ENCODE results near the gene PGBD1. TPM values are rescaled to one million over a fixed set of nuclear protein-coding genes. Genes with fewer than 3 reads are reported as not detected.

PGBD1 gene
- total RNA-seq, 6 donors from 2014 or later: 3.1 to 8.3 (median 4.1) TPM

DNA sequence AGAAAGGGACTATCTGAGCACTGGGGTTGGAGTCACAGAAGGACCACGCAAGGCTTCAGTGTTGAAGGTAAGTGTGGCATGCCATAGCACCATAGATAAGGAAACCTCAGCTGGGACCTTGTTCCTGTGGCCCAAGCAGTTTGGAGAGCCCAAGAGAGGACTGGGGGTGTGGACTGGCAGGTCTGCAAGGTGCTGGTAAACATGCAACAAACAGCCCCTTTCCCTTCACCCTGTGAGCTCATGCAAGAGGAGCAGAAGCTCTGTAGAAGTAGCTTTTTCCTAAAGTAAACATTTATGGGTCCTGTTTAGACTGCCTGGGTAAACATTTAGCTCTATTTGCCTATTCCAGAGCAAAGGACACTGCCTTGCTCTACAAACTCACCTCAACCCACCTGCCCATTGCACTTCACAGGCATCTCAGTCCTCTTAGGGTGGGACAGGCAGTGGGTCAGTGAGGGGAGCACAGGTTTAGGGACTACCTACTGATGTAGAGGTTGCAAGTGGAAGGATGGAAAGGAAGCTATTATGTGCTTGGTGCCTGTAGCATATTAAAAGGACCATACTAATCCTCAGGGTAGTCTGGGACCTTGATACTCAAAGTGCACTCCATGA is 42.5 kb downstream of the PGBD1 start:
- 89 to 100% methylated on average over 1 of the region's 1 CpG for WGBS, 2 donors
- H3K4me3 ChIP-seq: no peak overlapping the region
- DNase-seq (no peak), ATAC-seq (ENCODE audit: low FRiP score in 2 of 2) (no peak)
- peaks cover 15 to 38% (median 28%) of the 10 kb centered on the region in 4 donors for H3K9me3 ChIP-seq
- no peak for TF ChIP-seq CTCF (IDR thresholded peaks at IDR 0.05)
- TF ChIP-seq POLR2A (IDR thresholded peaks at IDR 0.05): no peak
- no peak for TF ChIP-seq POLR2AphosphoS5 (IDR thresholded peaks at IDR 0.05)
- TF ChIP-seq EP300 (IDR thresholded peaks at IDR 0.05): no peak
- no peaks in the 10 kb centered on the region for H3K4me1 ChIP-seq
- H3K36me3 ChIP-seq: peaks cover 10 to 25% (median 22%) of the 10 kb centered on the region in 4 donors
- no peak overlapping the region for H3K27ac ChIP-seq
- no peaks in the 10 kb centered on the region for H3K27me3 ChIP-seq

GRCh38 chr6:28326371-28326948 is 45.1 kb downstream of the PGBD1 start:
- 96 to 98% methylated on average over 7 of the region's 7 CpGs for WGBS, 2 donors
- H3K36me3 ChIP-seq: peaks cover 10 to 28% (median 22%) of the 10 kb centered on the region in 4 donors
- DNase-seq (no peak), ATAC-seq (ENCODE audit: low FRiP score in 2 of 2) (no peak)
- no peaks in the 10 kb centered on the region for H3K4me1 ChIP-seq
- no peak overlapping the region for H3K27ac ChIP-seq
- peaks cover 15 to 43% (median 28%) of the 10 kb centered on the region in 4 donors for H3K9me3 ChIP-seq
- H3K27me3 ChIP-seq: no peaks in the 10 kb centered on the region
- no peak overlapping the region for H3K4me3 ChIP-seq
- TF ChIP-seq CTCF (IDR thresholded peaks at IDR 0.05): no peak
- TF ChIP-seq POLR2AphosphoS5 (IDR thresholded peaks at IDR 0.05): no peak
- no peak for TF ChIP-seq POLR2A (IDR thresholded peaks at IDR 0.05)
- no peak for TF ChIP-seq EP300 (IDR thresholded peaks at IDR 0.05)

DNA sequence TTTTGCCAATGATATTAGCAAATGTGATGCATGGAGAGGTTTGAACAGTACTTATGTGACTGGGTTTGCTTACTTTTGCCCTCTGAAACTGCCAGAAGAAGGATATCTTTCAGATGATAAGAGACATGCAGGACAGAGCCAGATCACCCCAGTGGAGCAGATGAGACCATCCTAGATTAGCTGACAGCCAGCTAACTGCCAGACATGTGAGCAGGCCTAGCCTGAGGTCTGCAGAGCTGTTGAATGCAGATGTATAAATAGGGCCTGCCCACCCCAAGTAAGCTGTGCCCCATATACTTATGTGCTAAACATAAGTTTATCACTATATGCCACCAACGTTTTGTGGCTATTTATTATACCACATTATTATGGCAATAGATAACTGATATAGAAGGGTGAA is 48.7 kb downstream of the PGBD1 start:
- ATAC-seq (ENCODE audit: low FRiP score in 2 of 2) (no peak), DNase-seq (no peak)
- Histone ChIP-seq H3K4me1 (peaks cover 4 to 7% (median 5%) of the 10 kb centered on the region in 4 donors), H3K9me3 (peaks cover 15 to 37% (median 28%) of the 10 kb centered on the region in 4 donors), H3K27me3 (no peaks in the 10 kb centered on the region), H3K36me3 (peaks cover 10 to 25% (median 22%) of the 10 kb centered on the region in 4 donors), H3K4me3 (no peak overlapping the region), H3K27ac (no peak overlapping the region)
- 69 to 70% methylated on average over 1 of the region's 1 CpG for WGBS, 2 donors
- TF ChIP-seq EP300 (IDR thresholded peaks at IDR 0.05) (no peak), POLR2AphosphoS5 (IDR thresholded peaks at IDR 0.05) (no peak), CTCF (IDR thresholded peaks at IDR 0.05) (no peak), POLR2A (IDR thresholded peaks at IDR 0.05) (no peak)

DNA sequence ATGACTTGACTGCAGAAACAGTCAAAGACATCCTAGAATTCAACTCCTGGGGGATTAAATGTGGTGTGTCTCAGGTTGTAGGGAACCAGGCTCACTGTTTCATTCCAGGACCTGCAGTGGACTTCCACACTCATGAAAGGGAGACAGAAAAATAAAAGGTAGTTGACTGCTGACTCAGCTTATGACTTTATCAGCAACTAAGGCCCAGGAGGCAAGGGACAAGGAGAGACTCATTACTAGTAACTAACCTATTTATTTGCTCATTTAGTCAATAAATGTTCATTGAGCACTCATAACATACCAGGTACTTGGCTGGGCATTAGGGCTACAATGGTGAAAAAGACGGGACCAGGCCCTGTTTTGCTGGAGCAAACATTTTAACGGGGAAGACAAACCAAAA is 51.7 kb downstream of the PGBD1 start:
- Histone ChIP-seq H3K9me3 (peaks cover 0 to 11% (median 3%) of the 10 kb centered on the region in 4 donors), H3K27ac (no peak overlapping the region), H3K27me3 (no peaks in the 10 kb centered on the region), H3K4me1 (peaks cover 9 to 17% (median 14%) of the 10 kb centered on the region in 4 donors), H3K36me3 (peaks cover 0 to 4% (median 0%) of the 10 kb centered on the region in 4 donors), H3K4me3 (no peak overlapping the region)
- ATAC-seq (ENCODE audit: low FRiP score in 2 of 2) (no peak), DNase-seq (no peak)
- 92 to 97% methylated on average over 2 of the region's 2 CpGs for WGBS, 2 donors
- TF ChIP-seq CTCF (IDR thresholded peaks at IDR 0.05) (no peak), EP300 (IDR thresholded peaks at IDR 0.05) (no peak), POLR2AphosphoS5 (IDR thresholded peaks at IDR 0.05) (no peak), POLR2A (IDR thresholded peaks at IDR 0.05) (no peak)

Data from upper lobe of left lung (tissue), 6 donors.